Kidney capillary endothelial cell (primary cell): Measurements from ENCODE around the gene PAK5.
A peak's percentile ranks its signal among the peaks of the same experiment; 100 is the strongest.
"Not testable (repeated sequence)": the region's sequence is repeated elsewhere in the genome, so short reads cannot be mapped to it uniquely, and the experiment has no call there.

Experiments
- DNase-seq: peaks from one replicate; pipeline ENCODE4 v3.0.0-alpha.2; 2018; ENCODE audit warnings: low spot score

PAK5 gene

GRCh38 chr20:9685011-9685410 is 153.9 kb downstream of the PAK5 start:
- DNase-seq = no peak

GRCh38 chr20:9677100-9677623 is 161.7 kb downstream of the PAK5 start:
- DNase-seq = no peak

- no peak for DNase-seq
Measured at GRCh38 chr20:9672981-9673380, 165.9 kb downstream of the PAK5 start.

GRCh38 chr20:9672027-9672426 is 166.8 kb downstream of the PAK5 start:
- no peak for DNase-seq

GRCh38 chr20:9668381-9668780 is 170.5 kb downstream of the PAK5 start:
- no peak for DNase-seq

GRCh38 chr20:9663423-9663822 is 175.5 kb downstream of the PAK5 start:
- DNase-seq = no peak

GRCh38 chr20:9660236-9660868 is 178.5 kb downstream of the PAK5 start:
- DNase-seq = peak; percentile 2

- no peak for DNase-seq
Measured at GRCh38 chr20:9647741-9648140, 191.1 kb downstream of the PAK5 start.

GRCh38 chr20:9646375-9646774 is 192.5 kb downstream of the PAK5 start:
- DNase-seq = no peak

- DNase-seq = no peak
Measured at GRCh38 chr20:9642882-9643281, 196.0 kb downstream of the PAK5 start.

GRCh38 chr20:9641499-9642000 is 197.3 kb downstream of the PAK5 start:
- DNase-seq = not testable (repeated sequence)

GRCh38 chr20:9637889-9638288 is 201.0 kb downstream of the PAK5 start:
- no peak for DNase-seq

- DNase-seq = no peak
Measured at GRCh38 chr20:9635750-9636149, 203.1 kb downstream of the PAK5 start.

- no peak for DNase-seq
Measured at GRCh38 chr20:9634327-9634726, 204.5 kb downstream of the PAK5 start.

GRCh38 chr20:9632991-9633390 is 205.9 kb downstream of the PAK5 start:
- DNase-seq = no peak

- no peak for DNase-seq
Measured at GRCh38 chr20:9632265-9632664, 206.6 kb downstream of the PAK5 start.

GRCh38 chr20:9630554-9630953 is 208.3 kb downstream of the PAK5 start:
- no peak for DNase-seq

GRCh38 chr20:9629831-9630230 is 209.0 kb downstream of the PAK5 start:
- DNase-seq = no peak

- DNase-seq = no peak
Measured at GRCh38 chr20:9628589-9628988, 210.3 kb downstream of the PAK5 start.

GRCh38 chr20:9628141-9628540 is 210.7 kb downstream of the PAK5 start:
- DNase-seq = no peak

- no peak for DNase-seq
Measured at GRCh38 chr20:9627219-9627618, 211.7 kb downstream of the PAK5 start.

GRCh38 chr20:9626357-9626756 is 212.5 kb downstream of the PAK5 start:
- DNase-seq = no peak

- no peak for DNase-seq
Measured at GRCh38 chr20:9617940-9618339, 220.9 kb downstream of the PAK5 start.

- DNase-seq = peak; percentile 67
Measured at GRCh38 chr20:9616833-9617461, 221.9 kb downstream of the PAK5 start.
